ENCODE data around the gene SLCO1B3.
"Not testable (repeated sequence)": the region's sequence is repeated elsewhere in the genome, so short reads cannot be mapped to it uniquely, and the experiment has no call there.

The SLCO1B3 gene, protein sequence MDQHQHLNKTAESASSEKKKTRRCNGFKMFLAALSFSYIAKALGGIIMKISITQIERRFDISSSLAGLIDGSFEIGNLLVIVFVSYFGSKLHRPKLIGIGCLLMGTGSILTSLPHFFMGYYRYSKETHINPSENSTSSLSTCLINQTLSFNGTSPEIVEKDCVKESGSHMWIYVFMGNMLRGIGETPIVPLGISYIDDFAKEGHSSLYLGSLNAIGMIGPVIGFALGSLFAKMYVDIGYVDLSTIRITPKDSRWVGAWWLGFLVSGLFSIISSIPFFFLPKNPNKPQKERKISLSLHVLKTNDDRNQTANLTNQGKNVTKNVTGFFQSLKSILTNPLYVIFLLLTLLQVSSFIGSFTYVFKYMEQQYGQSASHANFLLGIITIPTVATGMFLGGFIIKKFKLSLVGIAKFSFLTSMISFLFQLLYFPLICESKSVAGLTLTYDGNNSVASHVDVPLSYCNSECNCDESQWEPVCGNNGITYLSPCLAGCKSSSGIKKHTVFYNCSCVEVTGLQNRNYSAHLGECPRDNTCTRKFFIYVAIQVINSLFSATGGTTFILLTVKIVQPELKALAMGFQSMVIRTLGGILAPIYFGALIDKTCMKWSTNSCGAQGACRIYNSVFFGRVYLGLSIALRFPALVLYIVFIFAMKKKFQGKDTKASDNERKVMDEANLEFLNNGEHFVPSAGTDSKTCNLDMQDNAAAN

DNA sequence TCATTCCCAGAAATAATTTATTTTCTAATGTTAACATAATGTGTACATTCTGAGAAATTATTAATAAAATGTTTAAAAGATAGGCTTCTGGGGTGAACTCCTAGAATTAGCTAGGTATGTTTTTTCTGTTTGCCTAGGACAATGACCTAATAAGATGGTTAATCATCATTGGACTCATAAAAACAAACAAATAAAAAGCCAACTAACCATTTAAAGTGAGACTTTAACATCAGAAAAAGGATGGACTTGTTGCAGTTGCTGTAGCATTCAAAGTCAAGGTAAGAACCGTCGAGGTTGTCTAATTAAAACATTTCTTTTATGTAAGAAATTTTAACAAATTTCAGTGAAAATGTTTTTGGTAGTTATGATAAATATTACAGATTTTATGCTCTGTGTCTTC, at the start of gene SLCO1B3:
TSS of gene SLCO1B3 (plus strand) at position 219 of the 400 bp plus-strand sequence. CDS start 5,034 bp downstream, outside the sequence.
- DNase-seq: no peak

DNA sequence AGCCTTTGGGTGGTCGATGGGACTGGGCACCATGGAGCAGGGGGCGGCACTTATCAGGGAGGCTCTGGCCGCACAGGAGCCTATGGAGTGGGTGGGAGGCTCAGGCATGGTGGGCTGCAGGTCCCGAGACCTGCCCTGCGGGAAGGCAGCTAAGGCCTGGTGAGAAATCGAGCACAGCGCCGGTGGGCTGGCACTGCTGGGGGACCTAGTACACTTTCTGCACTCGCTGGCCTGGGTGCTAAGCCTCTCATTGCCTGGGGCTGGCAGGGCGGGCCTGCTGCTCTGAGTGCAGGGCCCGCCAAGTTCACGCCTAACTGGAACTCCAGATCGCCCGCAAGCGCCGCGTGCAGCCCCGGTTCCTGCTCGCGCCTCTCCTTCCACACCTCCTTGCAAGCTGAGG, 33.1 kb upstream of the SLCO1B3 start:
- DNase-seq: no peak

DNA sequence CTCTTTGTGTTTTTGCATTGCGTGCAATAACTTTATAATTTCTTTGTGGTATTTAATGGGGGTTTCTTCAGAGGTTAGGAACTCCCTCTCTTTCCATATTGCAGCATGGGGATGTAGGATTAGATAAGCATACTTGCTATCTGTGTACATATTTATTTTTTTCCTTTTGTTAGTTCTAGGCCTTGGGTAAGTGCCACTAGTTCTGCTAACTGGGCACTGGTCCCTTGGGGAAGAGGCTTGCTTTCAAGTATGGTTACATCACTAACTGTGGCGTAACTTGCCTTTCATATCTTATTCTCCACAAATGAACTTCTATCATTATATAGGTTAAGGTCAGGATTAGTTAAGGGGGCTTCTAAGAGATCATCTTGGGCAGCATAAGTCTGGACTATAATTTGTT, 31.5 kb upstream of the SLCO1B3 start:
- DNase-seq: no peak

DNA sequence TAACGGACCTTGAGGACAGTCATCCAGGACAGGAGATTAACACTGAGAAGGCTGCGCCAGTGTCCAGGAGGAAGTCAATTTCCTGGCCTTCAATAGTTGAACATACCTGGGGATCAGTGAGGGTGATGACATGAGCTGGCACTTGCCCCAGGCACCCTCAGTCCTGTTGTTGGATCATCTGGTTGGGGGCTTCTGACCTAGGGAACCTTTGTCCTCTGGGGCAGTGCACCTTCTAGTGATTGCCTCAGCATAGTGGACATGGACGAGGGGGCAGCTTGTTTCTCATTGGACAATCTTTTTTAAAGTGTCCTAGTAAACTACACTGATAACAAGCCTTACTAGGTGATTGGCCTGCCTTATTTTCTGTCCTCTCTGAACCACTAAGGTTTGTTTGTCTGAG, 30.5 kb upstream of the SLCO1B3 start:
- DNase-seq: not testable (repeated sequence)

DNA sequence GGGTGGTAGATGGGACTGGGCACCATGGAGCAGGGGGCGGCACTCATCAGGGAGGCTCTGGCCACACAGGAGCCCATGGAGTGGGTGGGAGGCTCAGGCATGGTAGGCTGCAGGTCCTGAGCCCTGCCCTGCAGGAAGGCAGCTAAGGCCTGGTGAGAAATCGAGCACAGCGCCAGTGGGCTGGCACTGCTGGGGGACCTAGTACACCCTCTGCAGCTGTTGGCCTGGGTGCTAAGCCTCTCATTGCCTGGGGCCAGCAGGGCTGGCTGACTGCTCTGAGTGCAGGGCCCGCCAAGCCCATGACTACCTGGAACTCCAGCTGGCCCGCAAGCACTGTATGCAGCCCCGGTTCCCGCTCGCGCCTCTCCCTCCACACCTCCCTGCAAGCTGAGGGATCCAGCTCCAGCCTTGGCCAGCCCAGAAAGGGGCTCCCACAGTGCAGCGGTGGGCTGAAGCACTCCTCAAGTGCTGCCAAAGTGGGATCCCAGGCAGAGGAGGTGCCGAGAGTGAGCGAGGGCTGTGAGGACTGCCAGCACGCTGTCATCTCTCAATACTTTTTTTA, 26.6 kb upstream of the SLCO1B3 start:
- not testable (repeated sequence) for DNase-seq

DNA sequence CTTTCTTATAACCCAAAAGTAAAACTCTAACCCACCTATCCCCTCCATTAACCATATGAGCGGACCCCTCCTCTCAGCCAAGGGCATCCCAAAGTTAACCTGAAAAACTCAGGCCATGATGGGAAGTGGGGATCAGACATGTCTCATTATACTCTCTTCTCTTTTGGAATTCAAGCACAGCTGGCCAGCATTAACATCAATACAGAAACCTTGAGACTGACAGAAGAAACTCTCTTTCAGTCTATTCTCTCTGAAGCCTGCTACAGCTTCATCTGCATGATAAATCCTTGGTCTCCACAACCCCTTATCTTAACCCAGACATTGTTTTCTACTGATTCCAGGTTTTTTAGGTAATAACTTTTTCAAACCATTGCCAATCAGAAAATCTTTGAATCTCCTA, 17.5 kb upstream of the SLCO1B3 start:
- no peak for DNase-seq

DNA sequence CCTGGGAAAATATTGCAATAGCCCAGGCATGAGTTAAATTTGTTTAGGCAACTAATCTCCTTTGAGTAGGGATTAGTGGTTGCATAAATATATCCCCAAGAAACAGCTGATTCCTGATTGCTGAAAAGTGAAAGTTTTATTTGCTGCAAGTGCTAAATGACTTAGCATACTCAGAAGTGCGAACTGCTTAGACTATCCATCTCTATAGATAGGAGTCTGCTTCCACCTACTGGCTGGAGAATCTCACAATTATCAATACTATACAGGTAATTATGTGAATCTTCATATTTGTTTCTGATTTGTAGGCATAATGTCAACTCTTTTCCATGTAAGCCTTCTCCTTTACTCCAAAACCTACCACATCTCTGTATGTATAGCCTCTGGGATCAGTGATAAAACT, 12.0 kb upstream of the SLCO1B3 start:
- DNase-seq: no peak

DNA sequence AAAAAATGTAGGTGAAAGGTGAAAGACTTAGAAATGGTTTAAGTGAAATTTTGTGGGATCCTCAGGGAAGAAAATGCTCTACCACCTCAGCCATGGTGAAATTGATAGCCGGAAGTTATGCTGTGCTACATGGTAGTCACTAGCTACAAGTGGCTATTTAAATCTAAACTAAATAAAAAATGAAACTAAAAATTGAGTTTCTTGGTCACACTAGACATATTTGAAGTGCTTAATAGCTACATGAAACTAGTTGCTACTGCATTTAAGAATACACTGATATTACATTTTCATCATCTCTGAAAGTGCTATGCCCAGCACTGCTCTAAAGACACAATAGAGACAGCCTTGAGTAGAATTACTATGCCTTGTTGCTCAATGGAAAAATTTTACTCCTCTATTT, 10.3 kb upstream of the SLCO1B3 start:
- DNase-seq: no peak

DNA sequence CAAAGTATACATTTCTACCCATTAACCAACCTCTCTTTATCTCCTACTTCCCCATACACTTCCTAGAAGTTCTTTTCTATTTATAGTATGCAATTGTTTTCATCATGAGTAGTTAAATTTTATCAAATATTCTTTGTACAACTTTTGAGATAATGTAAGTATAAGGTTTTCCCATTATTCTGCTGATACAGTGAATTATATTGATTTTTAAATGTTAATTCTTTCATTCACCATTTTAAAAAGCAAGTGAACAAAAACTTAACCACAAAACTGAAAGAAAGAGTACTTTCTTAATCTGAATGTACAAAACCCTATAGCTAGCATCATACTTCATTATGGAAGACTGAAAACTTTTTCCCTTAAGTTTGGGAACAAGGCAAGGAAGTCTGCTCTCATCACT, 9.5 kb upstream of the SLCO1B3 start:
- no peak for DNase-seq

DNA sequence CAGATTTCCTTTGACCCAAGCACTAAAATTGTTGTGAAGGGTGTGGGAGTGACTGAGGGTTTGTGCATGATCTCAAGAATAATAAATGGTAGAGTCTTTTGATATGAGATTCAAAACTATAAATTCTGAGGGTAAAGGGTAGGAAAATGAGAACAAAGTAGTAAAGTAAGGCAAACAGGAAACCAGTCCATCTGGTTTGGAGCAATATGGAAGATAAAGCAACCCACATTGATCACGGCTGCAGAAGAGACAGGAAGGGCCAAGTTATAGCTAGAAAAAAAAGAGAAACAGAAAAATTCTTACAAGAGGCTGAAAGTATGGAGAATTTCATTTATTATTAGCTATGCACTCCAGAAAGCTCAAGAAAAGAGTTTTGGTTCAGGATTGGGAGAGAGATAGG, 4.6 kb upstream of the SLCO1B3 start:
- DNase-seq: no peak

DNA sequence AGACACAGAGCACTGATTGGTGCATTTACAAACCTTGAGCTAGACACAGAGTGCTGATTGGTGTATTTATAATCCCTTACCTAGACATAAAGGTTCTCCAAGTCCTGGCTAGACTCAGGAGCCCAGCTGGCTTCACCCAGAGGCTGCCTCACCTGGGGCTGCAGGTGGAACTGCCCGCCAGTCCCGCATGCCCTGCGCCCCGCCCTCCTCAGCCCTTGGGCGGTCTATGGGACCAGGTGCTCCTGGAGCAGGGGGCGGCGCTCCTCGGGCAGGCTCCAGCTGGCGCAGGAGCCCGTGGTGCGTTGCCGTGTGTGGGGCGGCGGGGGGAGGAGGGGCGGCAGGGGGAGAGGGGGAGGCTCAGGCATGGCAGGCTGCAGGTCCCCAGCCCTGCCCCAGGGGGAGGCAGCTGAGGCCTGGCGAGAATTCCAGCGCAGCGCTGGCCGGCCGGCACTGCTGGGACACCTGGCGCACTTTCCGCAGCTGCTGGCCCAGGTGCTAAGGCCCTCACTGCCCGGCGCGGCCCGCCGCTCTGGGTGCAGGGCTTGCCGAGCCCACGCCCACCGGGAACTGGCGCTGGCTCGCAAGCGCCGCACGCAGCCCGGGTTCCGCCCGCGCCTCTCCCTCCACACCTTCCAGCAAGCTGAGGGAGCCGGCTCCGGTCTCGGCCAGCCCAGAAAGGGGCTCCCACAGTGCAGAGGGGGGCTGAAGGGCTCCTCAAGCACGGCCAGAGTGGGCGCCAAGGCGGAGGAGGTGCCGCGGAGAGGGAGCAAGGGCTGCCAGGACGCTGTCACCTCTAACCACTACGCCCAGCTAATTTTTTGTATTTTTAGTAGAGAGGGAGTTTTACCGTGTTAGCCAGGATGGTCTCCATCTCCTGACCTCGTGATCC, 3.1 kb upstream of the SLCO1B3 start:
- DNase-seq: no peak

DNA sequence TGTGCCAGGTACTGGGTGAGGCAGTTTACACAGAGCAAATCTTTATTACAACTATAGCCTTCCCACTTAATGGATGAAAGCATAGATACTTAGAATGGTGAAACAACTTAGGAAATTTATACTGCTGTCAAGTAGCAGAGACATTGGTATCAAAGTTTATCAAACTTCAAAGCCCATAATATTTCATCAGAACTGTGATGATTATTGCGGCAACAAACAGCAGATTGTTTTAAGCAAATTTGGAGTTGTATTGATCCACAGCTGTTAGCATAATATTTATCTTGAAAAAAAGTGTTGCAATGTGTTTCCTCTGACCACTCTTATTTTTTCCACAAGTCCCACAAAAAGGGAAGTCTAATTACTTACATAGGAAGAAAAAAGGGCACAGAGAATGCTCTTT, 2.0 kb upstream of the SLCO1B3 start:
- DNase-seq: no peak

DNA sequence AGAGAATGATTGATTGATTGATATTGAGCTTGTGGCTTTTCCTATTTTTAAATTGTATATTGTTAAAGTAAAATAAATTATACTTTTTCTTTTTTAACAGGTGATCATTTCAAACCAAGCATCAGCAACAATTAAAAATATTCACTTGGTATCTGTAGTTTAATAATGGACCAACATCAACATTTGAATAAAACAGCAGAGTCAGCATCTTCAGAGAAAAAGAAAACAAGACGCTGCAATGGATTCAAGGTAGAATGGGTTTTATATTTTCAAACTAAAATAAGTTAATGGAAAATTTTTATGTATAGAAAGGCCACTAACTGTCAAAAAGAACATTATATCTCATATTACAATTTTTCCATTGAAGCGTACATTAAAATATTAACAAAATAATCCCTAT, 5.1 kb downstream of the SLCO1B3 start:
- no peak for DNase-seq

DNA sequence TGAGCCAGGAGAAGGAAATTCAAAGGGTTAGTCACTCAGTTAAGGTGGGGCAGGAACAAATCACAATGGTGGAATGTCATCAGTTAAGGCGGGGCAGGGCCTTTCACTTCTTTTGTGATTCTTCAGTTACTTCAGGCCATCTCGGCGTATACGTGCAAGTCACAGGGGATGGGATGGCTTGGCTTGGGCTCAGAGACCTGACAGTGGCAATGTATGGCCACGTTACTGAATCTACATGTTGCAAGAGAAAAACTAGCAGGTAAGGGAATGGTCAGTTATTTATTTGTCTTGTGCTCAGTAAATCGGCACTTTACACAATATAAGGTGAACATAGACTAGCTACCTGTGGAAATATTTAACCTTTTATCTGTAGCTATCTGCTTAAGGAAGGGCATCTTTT, 11.9 kb downstream of the SLCO1B3 start:
- no peak for DNase-seq

DNA sequence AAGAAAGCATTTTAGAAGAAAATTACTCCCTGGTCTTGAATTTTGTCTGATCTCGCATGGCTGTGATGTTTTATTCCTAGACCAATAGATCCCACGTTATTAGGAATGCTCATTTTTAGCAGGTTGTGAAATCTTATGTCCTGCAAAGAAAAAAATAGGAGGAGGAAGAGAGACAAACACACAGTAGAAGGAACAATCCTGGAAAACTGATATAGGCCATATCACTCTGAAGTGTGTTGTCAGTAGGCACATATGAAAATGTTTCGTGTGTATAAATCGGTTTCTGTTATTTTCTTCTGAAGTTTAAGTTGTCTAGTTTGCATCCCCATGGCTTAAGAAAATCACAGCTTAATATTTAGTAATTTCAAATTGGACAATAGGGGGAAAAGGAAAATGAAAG, 12.4 kb downstream of the SLCO1B3 start:
- DNase-seq: no peak

DNA sequence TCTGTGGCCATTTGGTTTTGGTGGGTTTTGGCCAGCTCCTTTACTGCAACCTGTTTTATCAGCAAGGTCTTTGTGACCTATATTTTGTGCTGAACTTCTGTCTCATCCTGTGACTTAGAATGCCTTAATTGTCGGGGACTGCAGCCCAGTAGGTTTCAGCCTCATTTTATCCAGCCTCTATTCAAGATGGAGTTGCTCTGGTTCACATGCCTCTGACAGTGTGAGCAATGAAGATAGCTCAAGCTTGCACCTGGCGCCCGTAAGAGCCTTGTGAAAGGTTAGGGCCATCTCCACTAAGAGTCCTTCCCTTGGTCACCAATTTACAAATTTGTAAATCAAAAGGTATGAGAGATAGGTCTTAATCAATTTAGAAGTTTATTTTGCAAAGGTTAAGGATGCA, 19.4 kb downstream of the SLCO1B3 start:
- DNase-seq: no peak

DNA sequence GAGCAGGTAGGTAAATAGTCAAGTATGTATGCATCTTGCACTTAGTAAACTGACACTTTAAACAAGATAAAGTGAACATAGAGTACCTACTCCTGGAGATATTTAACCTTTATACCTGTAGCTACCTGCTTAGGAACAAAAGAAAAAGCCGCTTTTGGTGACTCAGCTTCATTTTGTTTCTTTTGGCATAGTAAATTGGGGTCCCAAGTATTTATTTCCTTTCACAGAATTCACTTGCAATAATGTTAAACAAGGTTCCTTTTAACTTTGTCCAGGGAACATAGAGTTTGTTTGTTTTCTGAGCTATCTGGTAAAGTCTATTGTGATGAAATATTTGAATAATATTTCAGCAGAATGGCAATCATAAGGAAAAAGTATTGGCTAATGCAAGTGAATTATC, 20.0 kb downstream of the SLCO1B3 start:
- DNase-seq: no peak

DNA sequence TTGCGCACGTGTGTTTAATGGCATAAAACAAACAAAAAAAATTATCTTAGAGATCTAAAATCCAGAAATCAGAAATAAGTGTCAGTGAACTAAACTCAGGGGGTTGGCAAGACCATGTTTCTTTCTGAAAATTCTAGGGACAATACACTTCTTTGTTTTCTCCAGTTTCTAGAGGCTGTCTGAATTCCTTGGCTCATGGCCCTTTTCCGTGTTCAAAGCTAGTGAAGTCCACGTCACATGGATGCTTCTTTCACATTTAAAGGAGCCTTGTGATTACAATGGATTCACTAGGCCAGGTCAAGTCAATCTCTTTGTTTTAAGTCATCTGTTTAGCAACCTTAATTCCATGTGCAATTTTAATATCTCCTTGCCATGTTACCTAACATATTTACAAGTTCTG, 22.4 kb downstream of the SLCO1B3 start:
- DNase-seq: no peak

DNA sequence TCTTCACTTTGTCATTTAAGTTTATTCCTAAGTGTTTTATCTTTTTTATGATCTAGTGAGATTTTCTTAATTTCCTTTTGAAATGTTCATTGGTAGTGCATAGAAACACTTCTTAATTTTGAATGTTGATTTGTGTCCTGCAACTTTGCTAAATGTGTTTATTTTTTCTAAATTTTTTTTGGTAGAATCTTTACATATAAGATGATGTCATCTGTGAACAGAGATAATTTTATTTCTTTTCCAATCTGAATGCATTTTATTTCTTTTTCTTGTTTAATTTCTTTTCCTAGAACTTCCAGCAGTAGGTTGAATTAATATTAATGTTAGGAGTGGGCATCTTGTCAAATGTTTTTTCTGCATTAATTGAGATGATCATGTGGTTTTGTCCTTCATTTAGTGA, 42.1 kb downstream of the SLCO1B3 start:
- no peak for DNase-seq

DNA sequence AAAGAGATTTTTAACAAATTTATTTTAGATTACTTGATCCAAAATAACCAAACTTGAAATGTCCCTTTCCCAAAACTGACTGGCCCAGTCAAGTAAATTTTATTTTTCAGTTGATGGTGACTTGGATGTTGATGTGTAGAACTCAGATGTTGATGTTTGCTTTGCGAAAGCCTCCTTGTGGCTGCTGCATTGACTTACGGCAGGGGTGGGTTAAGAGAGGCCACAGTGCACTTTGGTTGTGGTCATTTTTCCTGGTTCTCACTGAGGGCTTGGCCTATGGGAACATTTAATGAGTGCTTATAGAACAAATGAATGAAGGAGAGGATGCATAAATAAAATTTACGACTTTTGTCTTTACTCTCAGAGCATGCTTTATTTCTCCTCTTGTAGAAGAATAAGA, 52.6 kb downstream of the SLCO1B3 start:
- no peak for DNase-seq

DNA sequence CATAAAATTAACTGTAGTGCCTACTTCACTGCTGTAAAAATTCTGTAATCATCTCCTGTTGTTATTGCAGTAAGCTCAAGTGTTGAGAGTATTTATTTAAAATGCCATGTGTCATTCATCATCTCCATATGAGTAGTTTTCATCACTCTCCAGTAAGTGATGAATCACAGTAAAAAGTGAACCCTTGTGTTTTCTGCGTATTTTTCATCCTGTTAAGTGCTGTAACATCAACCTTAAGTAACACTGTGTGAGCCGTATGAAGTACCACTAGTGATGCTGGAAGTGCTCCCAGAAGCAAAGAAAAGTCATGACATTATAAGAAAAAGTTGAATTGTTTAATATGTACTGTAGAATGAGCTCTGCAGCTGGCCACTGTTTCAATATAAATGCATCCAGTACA, 55.4 kb downstream of the SLCO1B3 start:
- DNase-seq: no peak

DNA sequence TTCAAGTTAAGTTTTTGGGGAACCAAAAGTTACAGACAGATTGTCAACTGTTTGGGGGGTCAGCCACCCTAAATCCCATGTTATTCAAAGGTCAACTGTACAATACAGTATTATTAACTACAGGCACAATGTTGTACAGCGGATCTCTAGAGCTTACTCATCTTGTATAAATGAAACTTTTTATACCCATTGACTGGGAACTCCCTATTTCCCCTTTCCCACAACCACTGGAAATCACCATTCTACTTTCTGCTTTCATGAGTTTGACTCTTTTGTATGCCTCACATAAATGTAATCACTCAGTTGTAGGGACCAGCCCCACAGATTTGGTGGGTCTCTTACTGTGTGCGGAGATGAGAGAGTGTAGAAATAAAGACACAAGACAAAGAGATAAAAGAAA, 57.8 kb downstream of the SLCO1B3 start:
- DNase-seq: no peak

DNA sequence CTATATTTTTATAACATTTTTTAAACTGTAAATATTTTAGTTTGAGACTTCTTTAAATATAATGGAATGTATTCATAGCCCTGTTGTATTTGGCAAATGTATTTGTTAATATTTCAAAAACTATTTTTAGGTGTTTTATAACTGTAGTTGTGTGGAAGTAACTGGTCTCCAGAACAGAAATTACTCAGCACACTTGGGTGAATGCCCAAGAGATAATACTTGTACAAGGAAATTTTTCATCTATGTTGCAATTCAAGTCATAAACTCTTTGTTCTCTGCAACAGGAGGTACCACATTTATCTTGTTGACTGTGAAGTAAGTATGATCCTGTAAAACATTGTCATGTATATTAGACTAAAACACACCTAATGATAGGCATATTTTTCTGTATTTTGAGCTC, 72.8 kb downstream of the SLCO1B3 start:
- DNase-seq: no peak
